Stimulated activated CD4-positive, alpha-beta T cell treated with anti-CD3 and anti-CD28 coated beads, Interleukin-12 subunit alpha, Interleukin-12 subunit beta, amount 100 ng/mL, for 48 hours (primary cell): ENCODE measurements around the gene CD209.
A peak's percentile ranks its signal among the peaks of the same experiment; 100 is the strongest.

ENCODE experiments used
- DNase-seq, 3 donors: peaks; one replicate each; pipeline ENCODE4 v3.0.0-alpha.2; 2020; ENCODE audit warnings: low read depth in 2 of 3, low spot score in 1 of 3

Gene CD209

DNA sequence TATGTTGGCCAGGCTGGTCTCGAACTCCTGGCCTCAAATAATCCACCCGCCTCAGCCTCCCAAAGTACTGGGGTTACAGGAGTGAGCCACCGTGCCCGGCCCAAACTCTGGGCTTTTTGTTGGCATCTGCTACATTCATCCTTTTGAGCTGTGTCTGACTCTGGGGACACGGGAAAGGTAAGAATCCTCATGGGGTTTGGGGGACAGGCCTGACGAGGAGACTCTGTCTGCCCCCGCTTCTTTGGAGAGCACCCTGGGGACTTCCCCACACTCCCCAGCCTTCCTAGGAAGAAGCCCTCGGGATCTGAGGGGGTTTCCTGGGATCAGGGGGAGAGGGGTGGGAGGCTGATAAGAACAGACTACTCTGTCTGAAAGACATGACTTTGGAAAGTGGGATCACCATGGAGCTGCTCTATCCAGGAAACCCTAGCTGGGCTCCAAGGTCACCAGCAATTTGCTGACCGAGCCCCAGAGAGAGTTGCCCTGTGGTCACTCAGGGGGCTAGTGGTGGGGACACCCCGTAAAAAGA is 37.3 kb downstream of the CD209 start:
- no peak for DNase-seq

GRCh38 chr19:7706955-7707456 is 40.3 kb downstream of the CD209 start:
- DNase-seq = no peak

GRCh38 chr19:7706188-7706954 is 41.0 kb downstream of the CD209 start:
- DNase-seq = no peak

GRCh38 chr19:7705387-7706187 is 41.7 kb downstream of the CD209 start:
- peak; percentile 63 to 68 (median 65) for DNase-seq

DNA sequence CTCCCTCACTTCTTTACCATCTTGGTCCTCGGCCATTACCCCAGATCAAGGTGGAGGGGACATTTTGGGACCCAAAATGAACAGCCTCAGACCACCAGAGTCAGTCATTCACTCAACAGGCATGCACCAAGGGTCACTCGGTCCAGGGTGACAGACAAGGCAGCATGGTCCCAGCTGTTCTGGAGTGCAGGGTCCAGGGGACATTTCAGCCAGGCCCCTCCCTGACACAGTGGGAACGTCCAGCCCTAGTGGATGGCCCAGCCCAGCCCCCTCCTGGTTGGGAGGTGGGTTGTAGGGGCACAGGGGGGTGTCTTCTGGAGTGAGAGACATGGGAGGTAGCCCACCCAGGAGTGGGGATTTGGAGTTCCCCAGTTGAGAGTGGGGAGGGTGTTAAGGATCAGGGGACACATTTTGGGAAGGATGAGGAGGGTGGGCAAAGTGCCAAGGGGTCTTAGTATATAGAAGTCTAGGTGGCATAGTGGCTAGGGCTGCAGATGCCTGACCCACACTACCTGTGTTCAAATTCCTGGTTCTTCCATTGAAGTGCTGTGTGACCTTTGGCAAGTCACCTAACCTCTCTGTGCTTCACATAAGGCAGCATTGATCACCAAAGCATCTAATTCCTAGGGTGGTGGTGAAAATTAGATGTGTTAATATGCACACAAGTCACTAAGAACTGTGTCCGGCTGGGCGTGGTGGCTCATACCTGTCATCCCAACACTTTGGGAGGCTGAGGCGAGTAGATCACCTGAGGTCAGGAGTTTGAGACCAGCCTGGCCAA is 42.9 kb downstream of the CD209 start:
- DNase-seq = no peak

DNA sequence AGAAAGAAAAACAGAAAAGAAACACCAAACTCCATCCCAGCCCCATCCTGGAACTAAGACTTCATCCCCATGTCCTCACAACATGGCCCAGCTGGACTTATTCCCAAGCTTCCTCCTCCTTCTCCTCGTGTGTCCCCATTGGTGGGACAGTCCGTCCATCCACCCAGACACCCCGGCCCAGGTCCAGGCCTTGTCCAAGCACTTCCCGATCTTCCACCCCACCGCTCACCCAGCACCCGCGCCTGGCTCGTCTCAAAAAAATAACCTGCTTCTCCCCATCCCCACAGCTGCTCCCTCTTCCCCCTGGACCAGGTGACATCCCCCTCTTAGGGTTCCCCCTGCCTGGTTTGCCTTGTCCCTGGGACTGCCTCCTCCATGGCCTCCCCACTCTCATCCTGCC is 44.0 kb downstream of the CD209 start:
- DNase-seq = no peak

DNA sequence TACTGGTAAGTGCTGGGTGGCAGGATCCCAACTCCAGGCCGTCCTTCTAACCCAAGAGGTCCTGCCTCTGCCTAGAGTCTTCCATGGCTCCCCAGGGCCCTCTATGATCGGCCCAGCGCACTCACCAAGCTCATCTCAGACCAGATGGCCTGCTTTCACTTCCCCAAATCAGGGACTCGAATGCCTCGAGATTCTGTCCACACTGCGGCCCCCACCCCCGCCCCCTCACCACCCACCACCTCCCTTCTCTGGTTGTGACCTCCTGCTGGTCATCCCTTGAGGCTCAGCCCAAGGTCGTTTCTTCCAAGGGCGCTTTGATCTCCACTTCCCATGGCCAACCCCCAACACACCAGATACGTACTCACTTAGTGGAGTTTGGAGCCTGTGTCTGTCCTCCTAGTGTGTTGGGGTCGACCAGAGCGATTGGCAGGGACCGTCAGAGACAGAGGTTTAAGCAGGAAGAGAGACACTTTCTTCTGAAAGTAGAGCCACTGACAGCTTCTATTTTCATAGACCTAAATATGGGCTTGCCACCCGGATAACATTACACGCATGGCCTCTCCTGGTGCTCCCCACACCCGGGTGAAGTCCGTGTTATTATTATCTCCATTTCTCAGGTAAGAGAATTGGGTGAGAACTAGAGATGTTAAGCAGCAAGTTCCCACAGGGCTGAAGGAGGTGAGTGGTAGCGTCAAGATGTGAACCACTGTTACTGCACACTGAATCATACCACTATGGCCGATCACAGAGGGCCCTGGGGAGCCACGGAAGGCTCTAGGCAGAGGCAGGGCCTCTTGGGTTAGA is 45.5 kb downstream of the CD209 start, which contains the start of gene FCER2:
Gene FCER2, minus strand, starts transcription at position 478 of the 804 bp plus-strand sequence. CDS start 2,371 bp downstream, outside the sequence.
- DNase-seq = no peak

- DNase-seq = no peak
Observed at GRCh38 chr19:7701049-7701653, 46.2 kb downstream of the CD209 start.

GRCh38 chr19:7699417-7700401 is 47.6 kb downstream of the CD209 start:
- peak; percentile 45 to 53 (median 51) for DNase-seq

- DNase-seq = no peak
Observed at GRCh38 chr19:7699003-7699402, 48.3 kb downstream of the CD209 start.

DNA sequence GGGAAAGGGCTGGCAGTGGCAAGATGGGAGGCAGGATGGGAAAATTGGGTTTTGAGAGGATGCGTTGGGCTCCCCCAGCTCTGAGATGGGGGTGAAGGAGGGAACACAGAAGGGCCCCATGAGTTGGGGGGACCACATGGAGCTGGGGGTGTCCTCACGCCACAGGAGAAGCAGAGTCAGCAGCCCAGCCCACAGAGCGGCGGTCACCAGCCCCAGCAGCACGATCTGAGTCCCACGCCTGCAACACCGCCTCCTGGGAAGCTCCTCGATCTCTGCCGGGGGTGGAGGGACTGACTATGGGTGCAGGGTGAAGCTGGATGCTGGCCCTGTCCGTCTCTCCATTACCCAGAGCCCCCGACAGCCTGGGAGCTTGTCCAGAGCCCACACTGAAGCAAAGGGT is 48.8 kb downstream of the CD209 start:
- no peak for DNase-seq

DNA sequence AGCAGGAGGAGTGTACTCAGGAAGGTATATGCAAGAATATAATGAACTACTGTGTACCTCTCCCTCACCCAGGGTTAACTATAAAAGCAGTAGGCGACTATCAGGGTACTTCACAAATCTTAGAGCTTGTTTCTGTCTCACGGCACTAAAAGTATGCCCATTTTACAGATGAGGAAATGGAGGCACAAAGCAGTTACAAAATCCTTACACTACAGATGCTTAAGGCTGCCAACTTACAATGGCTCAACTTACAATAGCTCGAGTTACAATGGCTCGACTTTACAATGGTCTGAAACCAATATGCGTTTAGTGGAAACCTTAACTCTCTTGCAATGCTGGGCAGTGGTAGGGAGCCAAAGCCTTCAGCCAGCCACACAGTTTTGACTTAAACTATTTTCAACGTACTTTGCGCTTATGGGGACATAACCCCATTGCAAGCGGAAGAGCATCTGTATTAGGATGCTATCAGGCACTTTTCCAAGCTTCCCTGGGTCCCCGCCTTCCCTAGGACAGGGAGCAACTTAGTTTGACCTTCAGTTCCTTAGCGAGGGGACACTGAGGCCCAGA is 49.5 kb downstream of the CD209 start:
- no peak for DNase-seq

DNA sequence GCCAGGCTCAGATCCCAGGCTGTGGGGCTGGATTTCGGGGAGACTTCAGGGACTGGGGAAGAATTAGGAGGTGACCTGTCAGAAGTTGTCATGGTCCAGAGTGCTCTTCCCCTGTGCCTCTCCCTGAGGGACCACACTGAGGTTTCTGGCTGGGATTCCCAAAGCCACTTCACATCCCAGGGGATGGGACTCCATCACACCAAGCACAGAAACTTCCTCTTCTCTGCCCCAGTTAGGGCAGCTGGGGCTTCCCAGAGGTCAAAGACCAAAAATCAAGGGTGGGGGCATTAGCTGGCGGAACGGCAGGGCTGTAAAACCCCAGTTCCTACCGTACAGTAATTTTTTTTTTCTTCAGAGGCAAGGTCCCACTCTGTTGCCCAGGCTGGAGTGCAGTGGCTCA is 52.8 kb downstream of the CD209 start:
- no peak for DNase-seq

GRCh38 chr19:7692417-7693088 is 54.8 kb downstream of the CD209 start:
- DNase-seq = no peak

GRCh38 chr19:7691497-7691896 is 55.8 kb downstream of the CD209 start:
- no peak for DNase-seq

GRCh38 chr19:7690779-7691258 is 56.5 kb downstream of the CD209 start:
- DNase-seq = no peak
